HG03064 (cell line): ENCODE data around the gene RFNG.
A peak's percentile ranks its signal among the peaks of the same experiment; 100 is the strongest.
"Not testable (repeated sequence)": the region's sequence is repeated elsewhere in the genome, so short reads cannot be mapped to it uniquely, and the experiment has no call there.

Experiments
- ATAC-seq: cut with Tn5 transposase; IDR thresholded peaks from one replicate; pipeline ENCODE4 v1.9.1; 2021; ENCODE audit warnings: low read depth; ENCODE audit not compliant: unreplicated experiment

Gene RFNG

DNA sequence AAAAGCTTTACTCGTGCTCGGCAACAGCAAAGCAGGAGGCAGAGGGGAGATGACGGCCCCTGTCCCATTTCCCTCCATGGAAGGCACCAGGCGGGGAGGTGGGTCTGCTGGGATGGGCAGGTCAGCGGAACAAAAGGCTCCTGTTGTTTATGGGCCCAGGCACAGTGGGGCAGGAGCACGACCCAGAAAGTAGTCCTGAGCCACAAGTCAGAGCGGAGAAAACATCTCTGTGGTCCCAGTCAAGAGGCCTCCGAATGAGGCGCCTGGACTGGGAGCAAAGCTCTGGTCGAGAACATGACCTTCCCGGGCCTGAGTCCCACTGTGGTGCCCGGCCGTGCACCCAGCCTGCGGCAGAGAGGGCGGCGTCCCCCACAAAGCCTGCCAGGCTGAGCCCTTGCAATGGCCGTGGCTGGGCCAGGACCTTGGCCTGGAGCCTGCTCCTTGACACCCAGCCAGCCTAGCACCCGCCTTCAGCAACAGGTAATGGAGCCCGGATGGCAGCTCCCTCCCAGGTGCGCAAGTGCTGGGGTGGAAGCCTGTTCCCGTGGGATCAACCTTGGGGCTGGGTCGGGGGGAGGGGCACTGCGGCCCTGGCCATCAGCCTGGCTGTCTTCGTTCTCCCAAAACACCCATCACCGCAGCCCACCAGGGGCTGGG, 3.6 kb downstream of the RFNG start:
- no peak for ATAC-seq

DNA sequence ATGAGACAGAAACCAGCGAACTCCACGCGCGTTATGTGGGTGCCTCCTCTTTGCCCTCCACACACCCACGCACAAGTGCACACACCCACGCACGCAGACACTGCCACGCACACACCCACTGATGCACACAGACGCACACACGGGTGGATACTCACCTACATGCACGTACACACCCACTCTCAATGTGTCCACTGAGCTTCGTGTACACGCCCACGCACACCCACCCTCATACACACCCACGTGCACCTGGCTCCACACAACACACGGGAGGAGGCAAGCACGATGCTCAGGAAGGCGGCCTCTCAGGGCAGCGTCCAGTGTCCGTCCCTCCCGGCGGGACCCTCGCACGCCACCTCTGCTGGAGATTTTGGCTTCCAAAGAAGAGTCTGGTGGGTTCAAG, 4.2 kb downstream of the RFNG start:
- ATAC-seq = no peak

- ATAC-seq = no peak
These were observed 4.7 kb downstream of the RFNG start for GRCh38 chr17:82046903-82047302.

DNA sequence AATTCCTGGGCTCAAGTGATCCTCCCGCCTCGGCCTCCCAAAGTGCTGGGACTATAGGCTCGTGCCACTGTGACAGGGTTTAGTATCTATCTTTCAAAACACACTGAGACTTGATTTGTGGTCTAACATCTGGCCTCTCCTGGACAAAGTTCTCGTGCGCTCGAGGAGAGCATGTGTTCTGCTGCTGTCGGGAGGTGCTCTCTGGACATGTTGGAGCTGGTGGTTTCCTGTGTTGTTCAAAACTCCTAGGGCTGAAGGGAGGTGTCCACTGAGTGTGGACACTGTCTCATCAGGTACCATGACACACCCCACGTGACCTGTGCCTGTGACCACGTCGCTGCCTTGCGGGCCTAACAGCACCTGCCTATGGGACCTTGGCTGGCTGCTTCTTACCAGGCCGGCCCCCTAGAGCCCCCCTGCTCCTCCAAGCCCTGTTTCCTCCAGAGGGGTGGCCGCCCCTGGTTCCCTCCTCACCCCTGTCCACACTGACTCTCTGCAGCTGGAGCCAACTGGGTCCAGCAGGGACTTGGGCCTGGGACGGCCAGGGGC, 5.6 kb downstream of the RFNG start:
- no peak for ATAC-seq

DNA sequence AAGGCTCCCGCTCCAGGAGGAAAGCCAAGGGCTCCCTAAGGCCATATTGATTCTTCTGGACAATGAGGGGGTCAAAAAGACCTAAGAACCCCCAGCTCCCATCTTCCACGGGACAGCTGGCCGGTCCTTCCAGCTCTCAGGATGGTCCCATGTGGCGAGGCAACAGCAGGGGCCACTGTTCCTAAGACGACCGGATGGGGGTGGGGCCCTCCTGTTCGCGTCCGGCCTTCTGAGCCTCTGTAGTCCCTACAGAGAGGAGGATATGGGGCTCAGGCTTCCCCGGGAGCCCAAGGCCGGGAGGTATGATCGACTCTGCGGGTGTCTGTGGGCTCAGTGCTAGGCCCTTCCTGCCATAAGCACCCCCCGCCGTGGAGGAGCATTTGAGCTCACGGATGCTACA, 8.1 kb downstream of the RFNG start:
- no peak for ATAC-seq

DNA sequence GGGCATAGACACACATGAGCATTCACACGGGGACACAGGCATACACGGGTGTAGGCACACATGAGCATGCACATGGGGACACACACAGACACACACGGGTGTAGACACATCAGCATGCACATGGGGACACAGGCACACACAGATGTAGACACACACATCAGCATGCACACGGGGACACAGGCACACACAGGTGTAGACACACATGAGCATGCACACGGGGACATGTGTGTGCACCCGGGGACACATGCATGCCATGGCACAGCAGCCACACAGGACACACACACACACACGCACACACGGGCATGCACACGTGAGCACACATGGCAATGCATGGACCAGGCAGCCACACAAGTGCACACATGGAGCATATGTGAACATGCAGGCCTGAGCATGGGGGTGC, 9.0 kb downstream of the RFNG start:
- ATAC-seq = no peak

GRCh38 chr17:82041144-82041814, 10.3 kb downstream of the RFNG start:
- no peak for ATAC-seq

DNA sequence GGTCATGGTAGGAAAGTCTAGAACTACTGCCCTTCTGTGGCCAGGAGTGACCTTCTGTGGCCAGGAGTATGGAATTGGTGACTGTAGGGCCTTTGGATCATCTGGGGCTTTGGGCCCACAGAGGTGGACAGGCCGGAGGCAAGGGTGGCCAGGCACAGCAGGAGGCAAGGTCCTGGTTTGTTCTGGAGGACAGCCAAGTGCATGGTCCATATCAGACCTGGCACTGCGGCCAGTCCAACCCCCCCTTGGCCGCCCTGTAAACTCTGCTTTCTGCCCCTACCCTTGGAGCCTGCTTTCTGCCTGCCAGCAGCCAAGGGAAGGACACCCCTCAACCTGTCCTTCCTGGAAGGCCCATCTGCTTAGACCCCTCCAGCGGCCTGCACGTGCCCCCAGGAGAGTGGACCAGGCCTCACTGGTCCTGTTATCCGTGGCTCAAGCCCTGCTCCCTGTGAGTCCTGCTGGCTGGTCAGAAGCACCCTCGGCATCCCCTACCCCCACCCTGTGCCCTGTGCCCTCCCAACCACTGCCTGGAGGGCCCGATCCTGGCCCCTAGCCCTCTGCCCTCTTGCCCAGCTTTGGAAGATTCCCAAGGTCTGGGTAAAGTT, 11.8 kb downstream of the RFNG start:
- ATAC-seq = no peak

- ATAC-seq = not testable (repeated sequence)
These were observed 12.7 kb downstream of the RFNG start for GRCh38 chr17:82038796-82039409.

- no peak for ATAC-seq
These were observed 13.8 kb downstream of the RFNG start for GRCh38 chr17:82037889-82038195.

GRCh38 chr17:82037092-82037888, 14.3 kb downstream of the RFNG start, which contains the start of gene DCXR:
TSS of gene DCXR (minus strand) at chr17:82037697. CDS start at chr17:82037682, 15 bp downstream.
- peak; percentile 78 for ATAC-seq

GRCh38 chr17:82036634-82037091, 14.9 kb downstream of the RFNG start:
- no peak for ATAC-seq

DNA sequence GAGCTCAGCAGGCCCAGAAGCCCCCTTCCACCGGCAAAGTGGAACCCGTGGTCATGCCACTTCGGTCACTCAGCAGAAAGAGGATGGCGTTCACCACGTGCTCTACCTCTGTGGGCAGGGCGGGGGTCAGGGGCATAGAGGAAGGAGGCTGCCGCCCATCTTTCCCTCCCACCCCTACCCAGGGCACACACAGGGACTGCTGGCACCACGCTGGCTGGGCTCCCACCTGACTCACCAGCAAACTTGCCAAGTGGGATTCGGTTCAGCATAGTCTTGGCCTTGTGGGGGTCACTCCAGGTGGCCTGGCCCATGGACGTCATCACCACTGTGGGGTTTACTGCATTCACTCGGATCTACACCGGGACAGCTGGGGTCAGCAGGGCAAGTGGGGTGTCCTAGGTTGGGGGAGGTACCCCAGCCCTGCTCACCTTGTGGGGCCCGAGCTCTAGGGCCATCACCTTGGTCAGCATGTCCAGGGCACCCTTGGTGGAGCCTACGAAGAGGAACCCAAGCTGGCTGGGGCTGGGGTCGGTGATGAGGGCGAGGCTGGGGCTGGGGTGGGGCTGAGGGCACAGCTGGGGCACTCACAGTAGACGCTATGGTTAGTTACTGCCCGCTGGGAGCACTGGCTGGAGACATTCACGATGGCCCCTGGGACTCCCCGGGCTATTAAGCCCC, 15.5 kb downstream of the RFNG start:
- no peak for ATAC-seq

DNA sequence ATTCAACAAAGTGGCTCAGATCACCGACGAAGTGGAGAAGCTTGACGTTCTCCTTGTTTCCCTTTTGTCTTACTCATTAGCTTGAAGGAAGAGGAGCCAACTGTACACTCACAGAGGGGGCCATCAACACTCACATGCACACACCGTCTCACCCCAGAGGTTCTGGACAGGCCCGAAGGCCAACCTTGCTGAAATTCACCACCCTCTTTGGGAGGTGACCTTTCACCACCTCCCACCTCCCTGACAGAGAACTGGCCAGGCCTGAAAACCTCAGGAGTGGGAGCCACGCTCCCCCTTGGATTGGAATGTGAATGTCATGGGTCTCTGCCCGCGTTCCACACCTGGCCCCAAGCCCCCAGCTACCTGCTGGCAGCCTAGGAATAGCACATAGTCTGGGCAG, 16.1 kb downstream of the RFNG start:
- no peak for ATAC-seq

GRCh38 chr17:82034371-82035011, 17.1 kb downstream of the RFNG start:
- ATAC-seq = no peak

DNA sequence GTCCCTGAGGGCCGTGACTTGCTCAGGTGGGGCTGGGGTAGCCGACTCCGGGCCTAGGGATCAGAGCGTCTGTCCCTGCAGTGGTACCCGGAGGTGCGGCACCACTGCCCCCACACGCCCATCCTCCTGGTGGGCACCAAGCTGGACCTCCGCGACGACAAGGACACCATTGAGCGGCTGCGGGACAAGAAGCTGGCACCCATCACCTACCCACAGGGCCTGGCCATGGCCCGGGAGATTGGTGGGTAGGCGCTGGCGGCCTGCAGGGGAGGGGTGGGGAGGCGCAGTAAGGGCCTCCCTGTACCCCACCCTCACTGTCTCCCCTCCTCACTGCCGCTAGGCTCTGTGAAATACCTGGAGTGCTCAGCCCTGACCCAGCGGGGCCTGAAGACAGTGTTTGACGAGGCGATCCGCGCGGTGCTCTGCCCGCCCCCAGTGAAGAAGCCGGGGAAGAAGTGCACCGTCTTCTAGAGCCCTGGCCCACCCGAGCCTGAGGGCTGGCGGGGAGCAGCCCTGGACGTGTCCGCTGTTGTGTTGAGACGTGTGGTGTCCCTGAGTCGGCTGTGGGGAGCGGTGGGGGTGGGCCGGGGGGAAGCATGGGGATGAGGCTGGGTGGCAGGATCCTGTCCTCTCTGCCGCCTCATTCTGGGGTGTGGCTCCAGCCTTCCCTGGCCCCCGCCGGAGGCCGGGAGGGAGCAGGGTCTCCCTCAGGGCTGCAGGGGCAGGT, 18.1 kb downstream of the RFNG start:
- ATAC-seq = no peak

GRCh38 chr17:82031885-82032627, 19.6 kb downstream of the RFNG start:
- no peak for ATAC-seq

DNA sequence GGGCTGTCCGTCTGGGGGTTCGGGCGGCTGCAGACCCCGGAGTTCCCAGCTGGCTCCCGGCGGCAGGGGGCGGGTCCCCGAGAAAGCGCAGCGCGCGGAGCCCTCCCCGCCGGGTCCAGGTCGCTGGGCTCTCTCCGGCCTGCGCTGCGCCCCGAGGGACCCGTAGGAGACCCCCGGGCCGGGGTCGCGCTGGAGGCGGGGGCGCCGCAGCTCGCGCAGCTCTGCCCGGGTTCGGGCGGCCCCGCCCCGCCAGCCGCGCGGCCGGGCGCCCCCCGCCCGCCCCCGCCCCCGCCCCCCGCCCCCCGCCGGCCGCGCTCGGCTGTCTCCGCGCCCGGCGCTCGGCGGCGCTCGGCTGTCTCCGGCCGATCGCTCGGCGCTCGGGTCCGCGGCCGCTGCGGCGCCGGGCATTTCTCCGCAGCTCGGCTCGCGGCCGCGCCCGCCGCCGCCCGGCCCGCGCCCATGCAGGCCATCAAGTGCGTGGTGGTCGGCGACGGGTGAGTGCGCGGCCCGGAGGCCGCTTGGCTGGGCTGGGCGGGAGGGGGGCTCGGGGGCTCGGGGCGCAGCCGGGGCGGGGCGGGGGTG, 20.2 kb downstream of the RFNG start, which contains the start of gene RAC3:
RAC3 (plus strand) TSS at position 376 of the 582 bp plus-strand sequence; CDS start at position 460, 84 bp downstream.
- ATAC-seq = no peak
